Muscle of arm (tissue), 12 donors: Measurements from ENCODE around the gene KIF2A. TPM values are rescaled to one million over a fixed set of nuclear protein-coding genes. Genes with fewer than 3 reads are reported as not detected.
"Not testable (repeated sequence)": the region's sequence is repeated elsewhere in the genome, so short reads cannot be mapped to it uniquely, and the experiment has no call there.

Experiments used
- DNase-seq: peaks from one replicate; pipeline ENCODE4 v3.0.0-alpha.2; 2013
- polyA plus RNA-seq, 12 donors: library from polyadenylated mRNA; unstranded; fragments of 120-200 nt; gene quantifications; one replicate each; pipeline ENCODE4 v1.2.1, GENCODE V29; 2013; ENCODE audit not compliant: insufficient read length in 12 of 12

KIF2A gene
- polyA plus RNA-seq, 12 donors: 31.4 to 51.9 (median 38.9) TPM; not detected in 1

DNA sequence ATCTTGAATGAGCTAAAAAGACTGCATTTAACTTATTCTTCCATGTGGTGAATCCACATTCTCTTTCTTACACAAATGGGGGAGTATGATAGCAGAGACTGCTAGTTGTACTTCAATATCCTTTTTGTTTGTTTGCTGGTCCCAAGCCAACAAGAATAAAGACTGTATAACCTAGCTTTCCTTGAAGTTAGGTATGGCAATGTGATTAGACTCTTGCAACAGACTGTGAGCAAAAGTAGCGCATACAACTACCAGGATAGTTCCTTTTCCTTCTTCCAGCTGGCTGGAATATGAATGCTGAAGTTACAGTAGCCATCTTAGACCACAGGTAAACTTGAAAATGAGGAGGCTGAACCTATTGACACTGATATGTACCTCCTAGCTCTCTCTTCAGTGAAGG, 17.9 kb upstream of the KIF2A start:
- no peak for DNase-seq

DNA sequence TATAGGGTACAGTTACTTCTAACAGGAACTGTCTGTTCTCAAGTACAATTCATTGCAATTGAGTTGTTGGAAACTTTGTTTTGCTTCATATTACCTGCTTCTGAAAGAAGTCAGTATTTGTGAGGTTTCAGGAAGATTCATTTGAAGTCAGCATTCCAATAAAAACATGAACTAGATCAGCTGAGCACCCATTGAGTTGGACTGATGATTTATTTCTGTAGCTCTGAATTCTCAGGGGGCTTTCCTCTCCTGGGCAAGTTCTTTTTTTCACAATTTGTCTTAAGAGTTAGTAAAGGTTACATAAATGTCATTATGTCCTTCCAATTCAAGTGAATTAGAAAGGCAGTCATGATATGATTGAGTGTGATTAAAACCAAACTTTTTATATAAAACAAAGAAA, 16.2 kb upstream of the KIF2A start:
- no peak for DNase-seq

DNA sequence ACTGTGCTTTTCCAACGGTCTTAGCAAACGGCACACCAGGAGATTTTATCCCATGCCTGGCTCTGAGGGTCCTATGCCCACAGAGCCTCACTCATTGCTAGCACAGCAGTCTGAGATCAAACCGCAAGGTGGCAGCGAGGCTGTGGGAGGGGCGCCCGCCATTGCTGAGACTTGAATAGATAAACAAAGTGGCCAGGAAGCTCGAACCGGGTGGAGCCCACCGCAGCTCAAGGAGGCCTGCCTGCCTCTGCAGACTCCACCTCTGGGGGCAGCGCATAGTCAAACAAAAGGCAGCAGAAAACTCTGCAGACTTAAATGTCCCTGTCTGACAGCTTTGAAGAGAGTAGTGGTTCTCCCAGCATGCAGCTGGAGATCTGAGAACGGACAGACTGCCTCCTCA, 14.2 kb upstream of the KIF2A start:
- DNase-seq: not testable (repeated sequence)

DNA sequence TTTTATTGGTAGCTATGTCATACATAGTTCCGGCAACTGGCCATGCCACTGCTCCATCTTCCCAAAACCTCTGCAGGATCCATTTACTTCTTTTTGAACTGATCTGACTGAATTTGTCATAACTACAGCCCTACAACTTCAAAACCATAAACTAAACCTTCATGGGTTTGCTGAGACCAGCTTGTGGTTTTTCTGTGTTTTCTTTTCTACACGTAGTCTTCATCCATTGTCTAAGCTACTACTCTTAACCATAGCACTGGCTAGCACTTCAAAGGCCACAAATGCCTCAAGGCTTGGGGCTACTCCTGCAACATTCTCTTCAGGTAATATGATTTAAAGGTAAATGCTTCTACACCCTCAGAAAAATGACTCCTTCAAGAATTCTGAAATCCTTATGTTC, 9.0 kb upstream of the KIF2A start:
- DNase-seq: no peak

DNA sequence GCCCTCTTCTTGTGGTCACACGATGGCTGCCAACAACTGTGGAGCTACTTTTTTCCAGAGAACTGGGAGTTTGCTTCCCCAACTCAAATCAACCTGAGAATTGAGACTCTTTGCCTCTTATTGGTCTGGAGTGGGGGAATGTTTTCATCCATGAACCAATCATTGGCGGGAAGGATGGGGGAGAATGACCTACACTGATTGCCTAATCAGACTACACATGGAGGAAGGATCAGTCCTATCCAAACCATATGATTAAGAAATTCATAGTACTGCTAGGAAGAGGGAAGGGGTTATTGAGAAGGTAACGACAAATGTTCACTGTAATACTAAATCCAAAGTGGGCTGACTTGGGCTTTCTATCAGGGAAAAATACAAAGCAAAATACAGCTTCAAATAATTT, 7.9 kb upstream of the KIF2A start:
- no peak for DNase-seq

DNA sequence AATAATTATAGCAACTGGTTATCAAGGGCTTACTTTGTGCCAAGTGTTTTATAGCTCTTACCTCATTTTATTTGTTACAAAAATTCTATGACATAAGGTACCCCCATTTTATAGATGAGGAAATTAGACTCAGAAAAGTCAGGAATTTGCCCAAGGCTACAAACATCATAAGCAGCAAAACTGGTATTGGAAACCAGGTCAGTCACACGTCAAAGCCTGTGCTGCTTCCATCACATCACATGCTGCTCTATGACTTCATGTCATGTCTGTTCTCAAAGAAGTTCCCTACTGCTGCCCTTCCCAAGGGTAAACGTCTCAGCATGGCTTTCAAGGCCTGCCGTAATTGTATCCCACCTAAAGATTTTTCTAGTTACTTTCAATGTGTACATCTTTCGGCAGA, 6.9 kb upstream of the KIF2A start:
- DNase-seq: no peak

DNA sequence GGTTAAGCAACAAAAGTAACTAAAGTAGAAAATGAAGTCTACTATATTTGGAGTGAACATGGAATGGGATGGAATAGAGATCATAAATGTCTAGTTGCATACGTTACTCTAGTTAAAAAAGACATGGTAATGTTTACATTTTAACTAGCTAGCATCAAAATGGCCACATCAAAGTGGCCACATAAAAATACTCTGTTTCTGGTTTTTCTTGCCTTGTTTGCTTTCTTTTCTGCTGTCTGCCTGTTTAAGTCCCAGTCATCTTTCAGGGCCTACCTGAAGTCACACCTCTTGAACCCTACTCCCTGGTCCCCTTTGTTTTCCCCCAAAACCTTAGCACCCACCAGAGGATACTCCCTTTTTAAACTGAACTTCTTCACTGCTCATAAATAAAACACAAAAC, 6.4 kb upstream of the KIF2A start:
- DNase-seq: no peak

DNA sequence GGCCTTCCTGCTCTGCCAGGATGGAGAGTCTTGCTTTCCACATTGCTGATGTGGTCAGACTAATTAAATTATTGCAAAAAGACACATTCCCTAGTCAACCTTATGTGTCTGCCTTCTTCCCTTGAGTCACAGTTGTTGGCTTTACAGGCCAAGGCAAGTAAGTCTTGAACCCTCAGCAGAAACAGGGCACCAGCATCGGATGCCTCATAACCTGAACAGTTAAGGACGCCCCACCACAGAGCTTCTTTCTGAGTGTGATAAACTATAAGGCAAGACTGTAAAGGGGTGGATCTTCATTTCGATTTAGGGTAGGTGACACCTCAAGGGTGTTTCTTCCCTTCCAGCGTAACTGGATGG, 670 bp upstream of the KIF2A start:
- no peak for DNase-seq

DNA sequence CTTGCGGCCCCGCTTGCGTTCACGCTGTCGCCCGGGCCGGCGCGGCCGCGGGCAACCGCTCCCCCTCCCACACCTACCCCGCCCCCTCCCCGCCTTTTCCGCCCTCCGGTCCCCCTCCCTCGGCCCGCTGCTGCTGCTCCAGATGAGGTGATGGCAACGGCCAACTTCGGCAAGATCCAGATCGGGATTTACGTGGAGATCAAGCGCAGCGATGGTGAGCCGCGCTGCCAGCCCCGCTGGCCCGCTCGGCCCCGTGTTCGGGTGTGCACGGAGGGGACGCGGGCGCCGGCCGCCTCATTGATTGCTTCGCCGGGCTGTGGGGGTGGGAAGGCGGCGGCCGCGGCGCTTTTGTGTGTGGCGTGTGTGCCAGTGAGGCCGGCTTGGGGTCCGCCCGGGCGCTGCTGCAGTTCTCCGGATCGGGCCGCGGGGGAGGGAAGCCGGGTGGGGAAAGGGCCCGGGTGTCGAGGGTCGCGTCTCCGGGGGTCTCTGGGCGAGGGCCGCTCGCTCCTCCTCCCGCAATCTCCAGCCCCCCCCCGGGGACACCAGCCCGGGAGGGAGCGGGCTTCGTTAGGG, 403 bp downstream of the KIF2A start:
- peak; percentile 70 for DNase-seq

DNA sequence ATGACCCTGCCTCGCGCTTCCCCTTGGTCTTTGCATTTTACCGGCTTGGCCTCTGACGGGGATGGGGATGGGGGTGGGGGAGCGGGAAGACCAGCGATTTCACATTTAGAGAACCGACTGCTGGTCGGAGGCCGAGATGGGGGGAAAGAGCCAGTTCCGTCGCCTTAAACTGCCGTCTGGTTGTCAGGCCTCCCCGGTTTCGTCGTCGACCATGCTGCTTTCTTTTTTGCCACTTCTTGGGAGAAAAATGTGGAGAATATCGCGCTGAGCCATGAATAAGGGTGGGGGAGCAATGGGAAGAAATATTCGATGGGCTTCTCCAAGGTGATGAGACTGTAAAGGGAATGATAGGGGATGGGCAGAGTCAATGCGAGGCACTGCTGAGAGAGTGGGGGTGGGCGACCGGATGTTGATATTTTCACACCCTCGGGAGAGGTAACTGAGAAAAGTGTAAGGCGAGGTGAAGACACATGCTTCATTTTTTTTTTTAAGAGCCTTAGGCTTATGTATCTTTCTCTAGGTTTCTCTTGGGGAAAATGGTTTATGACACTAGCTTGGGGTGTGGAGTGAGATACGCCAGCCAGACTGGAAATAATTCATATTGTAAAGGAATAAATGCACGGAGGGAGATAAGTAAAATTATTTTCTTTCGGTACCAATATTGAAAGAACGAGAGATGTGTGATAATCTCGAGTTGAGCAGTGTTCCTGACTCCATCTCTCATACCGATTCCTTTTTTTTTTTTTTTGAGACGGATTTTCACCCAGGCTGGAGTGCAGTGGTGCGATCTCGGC, 1.1 kb downstream of the KIF2A start:
- peak; percentile 59 for DNase-seq

DNA sequence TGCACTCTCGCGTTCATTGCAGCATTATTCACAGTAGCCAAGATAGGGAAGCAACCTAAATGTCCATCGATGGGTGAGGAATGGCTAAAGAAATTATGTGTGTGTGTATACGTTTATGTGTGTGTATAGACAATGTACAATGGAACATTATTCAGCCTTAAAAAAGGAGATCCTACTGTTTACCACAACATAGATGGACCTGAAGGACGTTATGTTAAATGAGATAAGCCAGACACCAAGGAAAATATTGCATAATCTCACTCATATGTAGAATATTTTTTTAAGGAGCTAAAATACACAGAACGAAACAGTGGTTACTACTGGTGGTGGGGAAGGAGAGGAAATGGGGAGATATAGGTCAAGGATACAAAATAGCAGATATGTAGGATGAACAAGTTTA, 2.4 kb downstream of the KIF2A start:
- DNase-seq: no peak

DNA sequence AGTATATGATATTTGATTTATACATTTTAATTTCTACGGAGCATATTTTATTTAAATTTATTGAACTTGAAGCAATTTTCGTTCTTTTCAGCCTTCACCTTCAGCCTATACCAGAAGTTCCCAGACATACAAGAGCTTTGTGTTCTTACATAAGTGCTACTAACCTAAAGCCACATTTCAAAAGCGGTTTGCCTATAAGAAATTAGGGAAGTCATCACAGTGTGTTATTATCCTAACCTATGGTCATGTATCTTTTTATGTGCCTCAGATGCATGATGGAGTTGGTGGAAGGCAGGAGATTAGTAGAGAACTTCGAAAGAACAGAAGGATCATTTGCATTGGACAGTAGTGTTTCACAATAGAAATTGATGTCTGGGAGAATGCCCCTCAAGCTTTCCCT, 3.1 kb downstream of the KIF2A start:
- DNase-seq: no peak

DNA sequence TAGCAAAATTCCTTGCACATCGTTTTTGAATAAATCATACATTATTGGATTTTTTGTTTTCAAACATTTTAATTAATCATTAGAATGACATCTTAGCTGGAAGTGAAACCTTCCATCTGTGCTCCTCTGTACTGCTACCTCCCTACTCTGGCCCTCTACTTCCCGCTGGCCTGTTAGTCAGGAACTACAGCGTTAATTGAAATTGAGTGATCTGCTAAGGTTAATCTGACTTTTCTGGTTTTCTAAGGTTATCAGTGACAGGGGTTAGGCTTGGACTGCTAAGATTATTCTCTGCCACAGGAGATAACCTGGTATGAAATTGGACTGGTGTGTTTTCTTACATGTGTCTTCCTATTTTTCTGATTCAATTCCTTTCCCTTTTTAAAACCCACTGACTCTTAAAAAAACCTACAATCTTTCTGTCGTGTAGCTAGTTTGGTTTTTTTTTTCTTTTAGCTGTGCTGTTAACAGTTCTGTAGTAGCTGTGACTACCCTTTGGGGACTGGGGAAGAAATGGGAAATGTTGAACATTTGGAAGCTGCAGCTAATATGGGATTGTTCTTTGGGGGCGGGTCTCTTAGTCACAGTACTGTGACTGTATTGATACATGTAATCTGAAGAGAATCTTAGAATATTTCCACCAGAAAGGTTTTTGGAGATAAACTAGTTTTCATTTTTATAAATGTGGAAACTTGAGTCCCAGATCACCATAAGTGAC, 4.6 kb downstream of the KIF2A start:
- no peak for DNase-seq

DNA sequence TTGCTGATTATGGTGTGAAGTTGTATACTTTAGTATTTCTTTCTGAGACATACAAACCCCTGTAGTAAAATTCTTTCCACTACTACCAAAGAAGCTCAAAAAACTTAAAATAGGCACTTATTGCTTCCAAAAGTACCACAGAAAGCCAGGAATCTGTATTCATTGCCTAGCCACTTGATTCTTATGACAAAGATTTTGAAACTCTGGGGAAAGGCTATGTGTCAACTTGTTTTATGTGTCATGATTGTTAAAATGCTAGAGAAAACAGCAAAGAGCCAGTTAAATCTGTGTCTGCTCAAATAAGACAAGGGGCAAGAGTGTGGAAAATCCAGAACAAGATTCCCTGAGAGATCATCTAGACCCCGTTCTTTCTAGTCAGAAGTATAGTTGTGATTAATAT, 6.0 kb downstream of the KIF2A start:
- DNase-seq: no peak

DNA sequence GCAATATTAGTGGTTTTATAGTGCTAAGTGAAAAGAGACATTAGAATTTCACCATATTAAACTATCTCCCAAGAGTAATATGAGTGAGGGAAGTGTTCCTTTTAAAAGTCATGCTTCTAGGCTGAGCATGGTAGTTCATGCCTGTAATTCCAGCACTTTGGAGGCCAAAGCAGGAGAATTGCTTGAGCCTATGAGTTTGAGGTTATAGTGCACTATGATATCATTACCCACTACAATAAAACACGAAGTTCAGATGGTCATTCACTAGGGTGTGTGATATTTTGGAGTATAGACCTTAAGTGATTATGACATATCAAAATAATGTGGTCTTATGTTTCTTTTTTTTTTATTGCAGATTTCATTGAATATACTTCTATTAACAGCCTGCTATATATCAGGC, 6.7 kb downstream of the KIF2A start:
- DNase-seq: no peak

DNA sequence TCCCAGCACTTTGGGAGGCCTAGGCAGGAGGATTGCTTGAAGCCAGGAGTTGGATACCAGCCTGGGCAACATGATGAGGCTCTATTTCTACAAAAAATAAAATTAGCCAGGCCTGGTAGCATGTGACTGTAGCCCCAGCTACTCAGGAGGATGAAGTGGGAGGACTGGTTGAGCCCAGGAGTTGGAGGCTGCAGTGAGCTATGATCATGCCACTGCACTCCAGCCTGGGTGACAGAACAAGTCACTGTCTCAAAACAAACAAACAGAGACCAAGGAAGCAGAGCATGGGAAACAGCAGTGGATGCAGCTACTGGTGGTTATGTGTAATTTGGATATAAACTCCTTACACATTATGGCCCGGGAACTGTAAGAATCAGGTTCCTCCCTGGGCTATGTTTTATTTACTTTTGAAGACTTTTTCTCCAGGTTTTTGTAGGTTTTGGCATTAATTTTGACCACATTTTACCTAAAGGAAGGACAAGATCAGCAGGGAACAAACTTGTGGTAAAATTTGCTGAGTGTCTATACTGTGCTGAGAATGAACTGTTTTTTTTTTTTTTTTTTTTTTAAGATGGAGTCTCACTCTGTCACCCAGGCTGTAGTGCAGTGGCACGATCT, 8.3 kb downstream of the KIF2A start:
- no peak for DNase-seq

DNA sequence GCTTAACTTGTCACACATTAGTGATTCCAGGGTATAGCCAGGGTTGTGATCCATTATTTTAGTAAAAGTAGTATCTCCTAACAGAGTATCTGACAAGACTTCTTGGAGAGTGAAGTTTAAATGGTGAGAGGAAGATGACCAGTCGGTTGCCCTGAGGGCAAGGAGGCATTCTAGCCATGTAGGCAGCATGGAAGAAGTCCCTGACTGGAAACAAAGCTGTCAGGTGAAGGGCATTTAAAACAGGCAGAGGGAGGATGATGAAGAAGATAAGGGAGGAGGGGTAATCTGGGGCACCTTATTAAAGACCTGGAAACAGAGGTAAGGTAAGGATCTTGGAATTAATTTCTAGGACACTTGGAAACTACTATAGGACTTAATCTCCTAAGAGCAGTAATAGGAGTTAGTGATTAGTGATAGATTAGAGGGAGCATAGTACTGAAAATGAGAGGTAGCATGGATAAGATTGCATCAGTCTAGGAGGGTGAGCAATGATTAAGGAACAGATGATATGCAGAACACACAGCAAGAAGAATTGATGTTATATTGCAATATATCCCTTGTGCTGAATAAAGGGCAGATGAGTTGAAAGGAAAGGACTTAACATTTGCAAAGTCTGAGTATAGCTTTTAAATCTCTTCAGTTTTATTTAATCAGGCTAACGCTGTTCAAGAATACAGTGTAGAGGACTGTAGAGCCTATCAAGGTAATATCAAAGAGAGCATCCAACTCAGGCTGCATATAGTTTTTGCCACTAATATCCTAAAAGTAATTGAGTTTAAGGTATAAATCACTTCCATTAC, 9.6 kb downstream of the KIF2A start:
- no peak for DNase-seq

DNA sequence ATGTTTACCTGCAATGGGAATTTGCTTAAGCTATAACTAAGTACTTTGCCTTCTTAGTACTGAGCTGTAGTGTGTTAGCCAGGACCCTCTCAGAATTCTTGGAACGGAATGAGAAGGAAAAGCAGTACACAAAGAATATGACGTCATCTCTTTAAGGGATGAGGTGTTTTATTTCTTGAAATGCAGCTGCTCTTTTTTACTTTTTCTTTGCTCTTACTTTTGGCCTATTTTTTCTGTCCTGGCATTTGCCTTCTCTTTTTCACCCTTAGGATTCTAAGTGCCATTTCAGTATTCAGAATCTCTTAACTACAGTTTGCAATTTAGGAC, 10.1 kb downstream of the KIF2A start:
- DNase-seq: no peak

DNA sequence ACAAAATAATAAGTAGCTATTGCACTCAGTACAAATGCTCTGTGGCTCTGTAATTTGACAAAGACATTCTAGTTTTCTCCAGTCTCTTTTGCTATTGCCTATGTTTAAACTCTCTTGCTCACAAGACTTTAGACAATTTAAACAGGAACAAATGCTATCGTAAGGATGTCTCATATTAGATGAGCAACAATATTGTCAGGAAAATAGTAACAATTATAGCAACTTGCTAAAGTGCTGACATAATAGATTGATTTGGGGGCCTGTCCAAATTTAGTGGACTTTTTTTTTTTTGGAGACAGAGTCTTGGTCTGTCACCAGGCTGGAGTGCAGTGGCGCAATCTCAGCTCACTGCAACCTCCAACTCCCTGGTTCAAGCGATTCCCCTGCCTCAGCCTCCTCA, 11.8 kb downstream of the KIF2A start:
- no peak for DNase-seq

DNA sequence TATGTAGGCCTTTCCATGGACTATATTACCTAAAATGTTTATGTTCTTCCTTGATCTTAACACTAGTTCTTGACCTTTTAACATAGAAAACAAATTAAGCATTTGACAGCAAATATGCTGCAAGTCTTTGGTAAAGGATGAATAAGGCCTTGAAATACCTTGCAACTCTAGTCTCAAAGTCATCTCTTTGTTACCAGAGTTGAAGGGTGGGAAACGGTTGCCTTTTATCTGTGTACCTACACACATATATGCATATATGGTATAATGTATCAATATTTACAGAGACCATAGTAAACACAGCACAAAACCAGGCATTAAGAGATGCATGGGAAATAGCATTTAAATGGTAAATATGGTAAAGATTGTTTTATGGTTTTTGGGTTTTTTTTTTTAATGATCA, 16.5 kb downstream of the KIF2A start:
- no peak for DNase-seq

DNA sequence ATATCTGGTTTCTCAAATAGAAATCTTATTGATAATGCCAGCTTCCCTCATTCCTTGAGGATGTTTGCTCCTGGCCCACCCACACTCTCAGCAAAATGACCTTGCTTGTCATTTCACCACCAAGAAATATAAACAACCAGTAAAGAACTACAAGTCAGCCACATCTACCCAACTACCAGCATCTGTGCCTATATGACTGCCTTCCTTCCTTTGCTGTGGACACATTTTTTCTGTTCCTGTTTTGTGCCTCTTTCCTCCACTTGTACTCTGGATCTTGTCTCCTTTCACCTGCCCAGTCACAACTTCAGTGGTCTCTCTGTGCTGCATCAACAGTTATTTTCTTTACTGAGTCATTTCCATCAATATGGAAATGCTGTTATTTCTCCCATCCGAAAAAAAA, 20.3 kb downstream of the KIF2A start:
- no peak for DNase-seq

DNA sequence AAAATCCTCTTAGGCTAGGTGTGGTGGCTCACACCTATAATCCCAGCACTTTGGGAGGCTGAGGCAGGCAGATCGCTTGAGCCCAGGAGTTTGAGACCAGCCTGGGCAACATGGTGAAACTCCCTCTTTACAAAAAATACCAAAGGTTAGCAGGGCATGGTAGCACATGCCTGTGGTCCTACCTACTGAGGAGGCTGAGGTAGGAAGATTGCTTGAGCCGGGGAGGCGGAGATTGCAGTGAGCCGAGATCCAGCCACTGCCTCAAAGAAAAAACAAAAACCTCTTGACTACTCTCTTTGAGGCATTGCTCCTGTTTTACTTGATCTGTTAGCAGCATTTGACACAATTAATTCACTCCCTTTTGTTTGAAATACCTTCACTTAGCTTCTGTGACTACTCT, 20.7 kb downstream of the KIF2A start:
- DNase-seq: no peak
